A549 (cell line): Measurements from ENCODE around the gene DIAPH2.

Source experiments
- EP300 ChIP-seq, 2 experiments: fragments of >200 bp; sonication (Bioruptor Twin); formaldehyde crosslinking; IDR thresholded peaks; 2 replicates in 1 of 2; 3 replicates in 1 of 2; pipeline ENCODE4 v1.6.1; 2016 to 2017
- POLR2A ChIP-seq: IDR thresholded peaks from 2 replicates; pipeline ENCODE4 v1.6.1; 2012; ENCODE audit warnings: mild to moderate bottlenecking, low read length
- POLR2AphosphoS2 ChIP-seq: conservative IDR thresholded peaks from 2 replicates; pipeline ENCODE4 v1.6.1; 2012; ENCODE audit warnings: low read length, improper control_type of control experiment, inconsistent platforms
- RFX5 ChIP-seq: fragments of 450-650 bp; IDR thresholded peaks from 2 replicates; pipeline ENCODE4 v1.7.1; 2014; ENCODE audit warnings: antibody characterized with exemption, mild to moderate bottlenecking, moderate library complexity
- TF ChIP-seq, protein P1 (sequence below): fragments of >200 bp; sonication (Bioruptor Twin); formaldehyde crosslinking; IDR thresholded peaks from 3 replicates; pipeline ENCODE4 v1.5.1; 2016

DNA sequence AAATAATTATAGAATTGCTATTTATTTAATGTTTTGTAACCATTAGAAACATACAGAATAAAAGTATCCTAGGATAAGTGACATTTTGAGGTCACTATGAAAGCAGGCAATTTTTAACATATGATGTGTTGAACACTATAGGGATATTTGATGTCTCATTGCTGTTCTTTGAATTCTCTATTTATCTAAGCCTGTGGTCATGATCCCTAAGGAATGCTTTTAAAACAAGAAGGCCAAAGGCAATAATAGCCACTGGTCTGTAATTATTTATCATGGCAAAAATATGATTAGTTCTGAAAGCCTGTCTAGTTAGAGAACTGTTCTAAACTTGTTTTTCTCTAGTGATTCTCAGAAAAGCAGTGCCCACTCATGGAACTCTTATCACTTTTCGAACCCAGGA is 385.7 kb downstream of the DIAPH2 start:
- TF ChIP-seq RFX5 (no peak), EP300 (IDR thresholded peaks at IDR 0.05) (no peak), POLR2A (no peak), POLR2AphosphoS2 (no peak)
- TF ChIP-seq, protein P1, sequence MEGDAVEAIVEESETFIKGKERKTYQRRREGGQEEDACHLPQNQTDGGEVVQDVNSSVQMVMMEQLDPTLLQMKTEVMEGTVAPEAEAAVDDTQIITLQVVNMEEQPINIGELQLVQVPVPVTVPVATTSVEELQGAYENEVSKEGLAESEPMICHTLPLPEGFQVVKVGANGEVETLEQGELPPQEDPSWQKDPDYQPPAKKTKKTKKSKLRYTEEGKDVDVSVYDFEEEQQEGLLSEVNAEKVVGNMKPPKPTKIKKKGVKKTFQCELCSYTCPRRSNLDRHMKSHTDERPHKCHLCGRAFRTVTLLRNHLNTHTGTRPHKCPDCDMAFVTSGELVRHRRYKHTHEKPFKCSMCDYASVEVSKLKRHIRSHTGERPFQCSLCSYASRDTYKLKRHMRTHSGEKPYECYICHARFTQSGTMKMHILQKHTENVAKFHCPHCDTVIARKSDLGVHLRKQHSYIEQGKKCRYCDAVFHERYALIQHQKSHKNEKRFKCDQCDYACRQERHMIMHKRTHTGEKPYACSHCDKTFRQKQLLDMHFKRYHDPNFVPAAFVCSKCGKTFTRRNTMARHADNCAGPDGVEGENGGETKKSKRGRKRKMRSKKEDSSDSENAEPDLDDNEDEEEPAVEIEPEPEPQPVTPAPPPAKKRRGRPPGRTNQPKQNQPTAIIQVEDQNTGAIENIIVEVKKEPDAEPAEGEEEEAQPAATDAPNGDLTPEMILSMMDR: no peak
